ENCODE results near the gene DRC7. TPM values are rescaled to one million over a fixed set of nuclear protein-coding genes. Genes with fewer than 3 reads are reported as not detected.

DRC7 gene
- total and polyA plus RNA-seq, 8 donors: 0.28 to 2.4 (median 0.76) TPM

DNA sequence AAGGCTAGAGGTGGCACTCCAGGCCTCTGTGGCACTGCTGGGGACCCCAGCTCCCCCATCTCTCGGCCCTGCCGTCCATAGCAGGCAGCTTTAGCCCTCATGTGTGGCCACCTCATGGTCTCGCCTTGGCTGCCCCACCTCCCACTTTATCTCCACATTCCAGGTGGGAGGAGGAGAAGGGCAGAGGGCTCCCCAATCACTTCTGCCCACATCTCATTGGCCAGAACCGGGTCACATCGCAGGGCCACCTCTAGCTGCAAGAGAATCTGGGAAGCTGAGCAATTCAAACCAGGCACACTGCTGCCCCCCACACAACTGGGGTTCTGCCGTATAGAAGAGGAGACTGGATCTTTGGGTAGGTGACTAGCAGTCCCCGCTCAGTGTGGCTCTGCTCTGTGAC, 1.6 kb downstream of the DRC7 start:
- Histone ChIP-seq H3K27ac (no peak overlapping the region), H3K4me1 (peaks cover 12 to 17% (median 15%) of the 10 kb centered on the region in 3 donors), H3K36me3 (no peaks in the 10 kb centered on the region), H3K4me3 (no peak overlapping the region), H3K9me3 (no peaks in the 10 kb centered on the region), H3K27me3 (no peaks in the 10 kb centered on the region)
- intact Hi-C loops (cut with DNase I): no loop called here
- DNase-seq: no peak
- FAIRE-seq: no peak
- no peak for ATAC-seq
- TF ChIP-seq, protein P1, sequence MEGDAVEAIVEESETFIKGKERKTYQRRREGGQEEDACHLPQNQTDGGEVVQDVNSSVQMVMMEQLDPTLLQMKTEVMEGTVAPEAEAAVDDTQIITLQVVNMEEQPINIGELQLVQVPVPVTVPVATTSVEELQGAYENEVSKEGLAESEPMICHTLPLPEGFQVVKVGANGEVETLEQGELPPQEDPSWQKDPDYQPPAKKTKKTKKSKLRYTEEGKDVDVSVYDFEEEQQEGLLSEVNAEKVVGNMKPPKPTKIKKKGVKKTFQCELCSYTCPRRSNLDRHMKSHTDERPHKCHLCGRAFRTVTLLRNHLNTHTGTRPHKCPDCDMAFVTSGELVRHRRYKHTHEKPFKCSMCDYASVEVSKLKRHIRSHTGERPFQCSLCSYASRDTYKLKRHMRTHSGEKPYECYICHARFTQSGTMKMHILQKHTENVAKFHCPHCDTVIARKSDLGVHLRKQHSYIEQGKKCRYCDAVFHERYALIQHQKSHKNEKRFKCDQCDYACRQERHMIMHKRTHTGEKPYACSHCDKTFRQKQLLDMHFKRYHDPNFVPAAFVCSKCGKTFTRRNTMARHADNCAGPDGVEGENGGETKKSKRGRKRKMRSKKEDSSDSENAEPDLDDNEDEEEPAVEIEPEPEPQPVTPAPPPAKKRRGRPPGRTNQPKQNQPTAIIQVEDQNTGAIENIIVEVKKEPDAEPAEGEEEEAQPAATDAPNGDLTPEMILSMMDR (IDR thresholded peaks at IDR 0.05): no peak
- WGBS, 2 donors: 92 to 97% methylated on average over 7 of the region's 7 CpGs

DNA sequence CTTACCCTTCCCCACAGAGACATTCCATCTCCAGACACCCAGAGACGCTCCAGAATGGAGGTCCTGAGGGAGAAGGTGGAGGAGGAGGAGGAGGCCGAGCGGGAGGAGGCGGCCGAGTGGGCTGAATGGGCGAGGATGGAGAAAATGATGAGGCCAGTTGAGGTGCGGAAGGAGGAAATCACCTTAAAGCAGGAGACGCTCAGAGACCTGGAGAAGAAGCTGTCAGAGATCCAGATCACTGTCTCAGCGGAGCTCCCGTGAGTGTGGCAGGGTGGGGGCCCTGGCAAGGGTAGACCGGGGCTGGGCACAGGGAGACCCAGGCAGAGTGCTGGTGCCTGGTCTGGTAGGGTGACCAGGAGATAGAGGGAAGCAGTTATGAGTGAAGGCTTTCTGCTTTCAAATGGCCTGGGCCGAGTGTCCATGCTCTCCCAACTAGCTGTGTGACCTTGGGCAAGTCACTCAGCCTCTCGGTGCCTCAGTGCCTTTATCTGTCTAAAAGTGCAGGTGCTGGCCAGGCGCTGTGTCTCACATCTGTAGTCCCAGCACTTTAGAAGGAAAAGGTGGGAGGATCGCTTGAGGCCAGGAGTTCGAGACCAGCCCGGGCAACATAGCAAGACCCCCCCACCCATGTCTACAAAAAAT, 3.4 kb downstream of the DRC7 start:
- 73 to 79% methylated on average over 17 of the region's 17 CpGs for WGBS, 2 donors
- DNase-seq (peak in 1 of 6 donors; percentile 32), FAIRE-seq (no peak)

DNA sequence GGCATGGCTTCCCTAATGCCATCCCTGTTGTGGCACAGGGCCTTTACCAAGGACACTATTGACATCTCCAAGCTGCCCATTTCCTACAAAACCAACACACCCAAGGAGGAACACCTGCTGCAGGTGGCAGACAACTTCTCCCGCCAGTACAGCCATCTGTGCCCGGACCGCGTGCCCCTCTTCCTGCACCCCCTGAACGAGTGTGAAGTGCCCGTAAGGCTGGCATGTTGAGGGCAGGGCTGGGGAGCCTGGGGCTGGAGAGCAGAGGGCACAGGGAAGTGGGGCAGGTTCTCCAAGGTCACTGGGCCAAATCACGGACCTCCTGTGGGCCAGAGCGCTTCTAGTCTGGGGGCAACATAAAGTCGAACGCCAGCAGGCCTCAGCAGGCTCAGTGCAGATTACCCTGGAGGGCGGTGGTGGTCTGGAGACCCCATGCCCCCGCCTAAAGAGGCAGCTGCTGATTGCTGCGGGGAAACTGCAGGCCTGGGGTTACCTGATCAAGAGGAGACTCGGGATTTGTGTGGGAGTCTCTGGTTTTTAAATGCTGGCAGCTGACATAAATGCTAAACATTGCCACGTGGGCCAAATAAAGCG, 4.3 kb downstream of the DRC7 start:
- Histone ChIP-seq H3K36me3 (no peaks in the 10 kb centered on the region), H3K27me3 (no peaks in the 10 kb centered on the region), H3K4me1 (peaks cover 22 to 25% (median 22%) of the 10 kb centered on the region in 3 donors), H3K4me3 (no peak overlapping the region), H3K27ac (no peak overlapping the region), H3K9me3 (no peaks in the 10 kb centered on the region)
- 77 to 78% methylated on average over 16 of the region's 16 CpGs for WGBS, 2 donors
- intact Hi-C loops (cut with DNase I): no loop called here
- TF ChIP-seq, protein P1 (IDR thresholded peaks at IDR 0.05): no peak
- ATAC-seq (no peak), FAIRE-seq (no peak), DNase-seq (peak in 1 of 6 donors; percentile 55)

More for the DNA sequence above, 3.4 kb downstream of the DRC7 start:
- ATAC-seq: no peak
- no peaks in the 10 kb centered on the region for H3K9me3 ChIP-seq
- H3K4me1 ChIP-seq: peaks cover 18 to 22% (median 21%) of the 10 kb centered on the region in 3 donors
- H3K36me3 ChIP-seq: no peaks in the 10 kb centered on the region
- no peaks in the 10 kb centered on the region for H3K27me3 ChIP-seq
- intact Hi-C loops (cut with DNase I): no loop called here
- TF ChIP-seq, protein P1 (IDR thresholded peaks at IDR 0.05): no peak
- H3K4me3 ChIP-seq: no peak overlapping the region
- no peak overlapping the region for H3K27ac ChIP-seq

DNA sequence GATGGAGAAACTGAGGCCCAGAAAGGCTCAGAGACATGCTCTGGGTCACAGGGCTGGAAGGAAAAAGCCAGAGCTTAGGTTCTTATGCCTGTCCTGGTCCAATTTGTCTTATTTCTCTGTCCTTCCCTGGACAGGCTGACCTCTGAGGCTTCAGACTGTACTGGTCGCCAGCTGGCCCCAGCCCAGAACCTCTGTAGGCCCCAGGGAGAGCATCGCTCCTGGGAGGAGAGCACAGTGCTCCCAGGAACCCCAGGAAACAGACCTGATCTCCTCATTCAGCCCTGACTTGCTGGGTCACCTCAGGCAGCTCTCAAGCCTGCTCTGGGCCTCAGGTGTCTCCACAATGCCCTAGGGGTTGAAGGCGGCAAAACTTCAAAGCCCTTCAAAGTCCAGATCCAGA, 4.9 kb downstream of the DRC7 start:
- H3K4me1 ChIP-seq: peaks cover 25 to 28% (median 26%) of the 10 kb centered on the region in 3 donors
- ATAC-seq (no peak), DNase-seq (peak in 1 of 6 donors; percentile 31), FAIRE-seq (no peak)
- H3K27me3 ChIP-seq: no peaks in the 10 kb centered on the region
- TF ChIP-seq, protein P1 (IDR thresholded peaks at IDR 0.05): no peak
- no peaks in the 10 kb centered on the region for H3K9me3 ChIP-seq
- no peak overlapping the region for H3K4me3 ChIP-seq
- no peaks in the 10 kb centered on the region for H3K36me3 ChIP-seq
- intact Hi-C loops (cut with DNase I): no loop called here
- no peak overlapping the region for H3K27ac ChIP-seq
- 78 to 81% methylated on average over 3 of the region's 3 CpGs for WGBS, 2 donors

DNA sequence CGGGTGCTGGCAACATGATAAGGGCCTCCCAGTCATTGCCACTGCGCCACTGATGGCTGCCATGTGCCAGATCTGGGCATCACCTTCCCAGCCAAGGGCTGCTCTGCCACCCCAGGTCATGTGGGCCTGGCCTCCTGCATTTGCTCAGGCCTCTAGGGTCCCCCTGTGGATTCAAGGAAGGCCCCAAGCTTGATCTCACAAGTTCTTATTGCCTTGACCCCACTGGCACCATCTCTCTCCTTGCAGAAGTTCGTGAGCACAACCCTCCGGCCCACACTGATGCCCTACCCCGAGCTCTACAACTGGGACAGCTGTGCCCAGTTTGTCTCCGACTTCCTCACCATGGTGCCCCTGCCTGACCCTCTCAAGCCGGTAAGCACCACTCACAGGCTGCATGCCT, 5.3 kb downstream of the DRC7 start:
- 89% methylated on average over 7 of the region's 7 CpGs for WGBS, 2 donors
- TF ChIP-seq, protein P1 (IDR thresholded peaks at IDR 0.05): no peak
- intact Hi-C loops (cut with DNase I): no loop called here

More for the DNA sequence above, 5.3 kb downstream of the DRC7 start:
- FAIRE-seq: no peak
- H3K4me1 ChIP-seq: peaks cover 29 to 32% (median 30%) of the 10 kb centered on the region in 3 donors
- DNase-seq: peak in 2 of 6 donors; percentile 40 to 44
- H3K27ac ChIP-seq: no peak overlapping the region
- no peak for ATAC-seq
- H3K9me3 ChIP-seq: no peaks in the 10 kb centered on the region
- no peaks in the 10 kb centered on the region for H3K27me3 ChIP-seq
- H3K36me3 ChIP-seq: no peaks in the 10 kb centered on the region
- H3K4me3 ChIP-seq: no peak overlapping the region

Measured in pancreas (tissue), 10 donors.